Measurements from ENCODE around the gene NRK. TPM values are rescaled to one million over a fixed set of nuclear protein-coding genes. Genes with fewer than 3 reads are reported as not detected.
A peak's percentile ranks its signal among the peaks of the same experiment; 100 is the strongest.

The NRK gene
- total and polyA plus RNA-seq, 7 donors, result under 0.01 to 6.1 (median 2.3) TPM; not detected in 1

DNA sequence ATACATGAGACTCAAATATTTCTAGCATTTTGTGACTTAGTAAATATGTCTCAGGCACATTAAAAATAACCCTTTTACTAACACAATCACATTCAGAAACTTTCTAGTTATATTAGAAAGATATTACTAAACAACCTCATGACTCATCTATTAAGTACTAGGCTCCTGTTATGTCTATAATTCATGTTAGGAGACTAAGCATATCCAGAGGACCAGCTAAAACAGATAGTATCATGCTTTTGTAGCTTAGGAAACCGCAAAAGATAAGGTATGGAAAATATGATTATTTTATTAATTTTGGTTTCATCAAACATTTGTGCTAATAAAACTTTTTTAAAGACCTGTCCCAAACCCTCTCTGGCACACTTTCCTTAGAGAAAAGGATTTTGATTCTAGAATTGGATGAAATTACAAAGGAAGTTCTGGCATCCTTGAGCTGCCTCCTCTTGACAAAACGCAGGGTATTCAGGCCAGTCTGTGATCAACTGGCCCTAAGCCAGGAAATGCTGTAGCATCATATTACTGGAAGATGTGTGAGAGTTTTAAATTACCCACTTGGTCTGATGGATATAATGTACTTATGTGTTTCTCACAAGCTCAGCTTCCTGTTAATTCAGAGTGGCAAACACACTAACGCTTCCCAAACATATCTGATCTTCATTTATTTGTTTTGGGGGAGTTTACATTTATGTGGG is 60.4 kb downstream of the NRK start:
- TF ChIP-seq, protein P1, sequence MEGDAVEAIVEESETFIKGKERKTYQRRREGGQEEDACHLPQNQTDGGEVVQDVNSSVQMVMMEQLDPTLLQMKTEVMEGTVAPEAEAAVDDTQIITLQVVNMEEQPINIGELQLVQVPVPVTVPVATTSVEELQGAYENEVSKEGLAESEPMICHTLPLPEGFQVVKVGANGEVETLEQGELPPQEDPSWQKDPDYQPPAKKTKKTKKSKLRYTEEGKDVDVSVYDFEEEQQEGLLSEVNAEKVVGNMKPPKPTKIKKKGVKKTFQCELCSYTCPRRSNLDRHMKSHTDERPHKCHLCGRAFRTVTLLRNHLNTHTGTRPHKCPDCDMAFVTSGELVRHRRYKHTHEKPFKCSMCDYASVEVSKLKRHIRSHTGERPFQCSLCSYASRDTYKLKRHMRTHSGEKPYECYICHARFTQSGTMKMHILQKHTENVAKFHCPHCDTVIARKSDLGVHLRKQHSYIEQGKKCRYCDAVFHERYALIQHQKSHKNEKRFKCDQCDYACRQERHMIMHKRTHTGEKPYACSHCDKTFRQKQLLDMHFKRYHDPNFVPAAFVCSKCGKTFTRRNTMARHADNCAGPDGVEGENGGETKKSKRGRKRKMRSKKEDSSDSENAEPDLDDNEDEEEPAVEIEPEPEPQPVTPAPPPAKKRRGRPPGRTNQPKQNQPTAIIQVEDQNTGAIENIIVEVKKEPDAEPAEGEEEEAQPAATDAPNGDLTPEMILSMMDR (IDR thresholded peaks at IDR 0.05), result no peak
- peak in 1 of 4 donors; percentile 18 for TF ChIP-seq POLR2AphosphoS5 (IDR thresholded peaks at IDR 0.05)
- intact Hi-C loops (cut with DNase I), result no loop called here
- Histone ChIP-seq H3K4me1 (no peaks in the 10 kb centered on the region), H3K36me3 (no peaks in the 10 kb centered on the region), H3K4me3 (no peak overlapping the region), H3K9me3 (no peaks in the 10 kb centered on the region), H3K27ac (peak overlapping the region in 1 of 4 donors; percentile 34), H3K27me3 (no peaks in the 10 kb centered on the region)
- DNase-seq, result no peak
- WGBS, 2 donors, result 65 to 73% methylated on average over 3 of the region's 3 CpGs

DNA sequence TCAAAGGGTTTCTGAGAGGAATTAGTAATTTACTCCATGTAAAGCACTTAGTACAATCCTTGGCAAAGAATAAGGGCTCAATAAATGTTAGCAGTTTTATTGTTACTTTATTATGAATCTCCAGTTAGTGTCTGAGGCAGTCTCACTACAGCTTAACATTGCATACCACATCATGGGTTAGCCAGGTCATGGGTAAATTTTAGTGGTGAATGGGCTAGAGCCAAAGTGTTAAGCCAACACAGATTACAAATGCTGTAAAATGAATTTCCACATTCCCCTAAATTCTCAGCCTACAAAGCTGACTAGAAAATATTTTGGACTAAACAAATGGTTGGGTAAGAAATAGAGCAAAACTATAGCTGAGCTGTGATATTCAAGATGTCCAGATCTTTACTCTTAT is 72.4 kb downstream of the NRK start:
- Histone ChIP-seq H3K9me3 (no peaks in the 10 kb centered on the region), H3K27ac (no peak overlapping the region), H3K36me3 (no peaks in the 10 kb centered on the region), H3K4me3 (no peak overlapping the region), H3K4me1 (peaks cover 0 to 6% (median 0%) of the 10 kb centered on the region in 4 donors), H3K27me3 (no peaks in the 10 kb centered on the region)
- no peak for TF ChIP-seq POLR2A (IDR thresholded peaks at IDR 0.05)
- TF ChIP-seq, protein P1 (IDR thresholded peaks at IDR 0.05), result no peak
- intact Hi-C loops (cut with DNase I), result no loop called here
- DNase-seq, result no peak

DNA sequence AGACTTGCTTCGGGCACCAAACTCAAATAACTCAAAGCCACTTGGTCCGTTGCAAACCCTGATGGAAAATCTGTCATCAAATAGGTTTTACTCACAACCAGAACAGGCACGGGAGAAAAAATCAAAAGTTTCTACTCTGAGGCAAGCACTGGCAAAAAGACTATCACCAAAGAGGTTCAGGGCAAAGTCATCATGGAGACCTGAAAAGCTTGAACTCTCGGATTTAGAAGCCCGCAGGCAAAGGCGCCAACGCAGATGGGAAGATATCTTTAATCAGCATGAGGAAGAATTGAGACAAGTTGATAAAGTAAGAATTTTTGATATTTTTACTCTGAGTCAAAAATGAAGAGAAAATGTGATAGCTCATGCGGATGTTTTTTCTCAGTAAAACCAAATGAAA is 87.2 kb downstream of the NRK start:
- no peak overlapping the region for H3K27ac ChIP-seq
- TF ChIP-seq POLR2AphosphoS5 (IDR thresholded peaks at IDR 0.05), result no peak
- TF ChIP-seq, protein P1 (IDR thresholded peaks at IDR 0.05), result no peak
- TF ChIP-seq POLR2A (IDR thresholded peaks at IDR 0.05), result no peak
- no peak for TF ChIP-seq EP300 (IDR thresholded peaks at IDR 0.05)
- intact Hi-C loops (cut with DNase I), result no loop called here
- no peaks in the 10 kb centered on the region for H3K36me3 ChIP-seq
- no peak for DNase-seq
- 94 to 96% methylated on average over 8 of the region's 8 CpGs for WGBS, 2 donors
- H3K4me1 ChIP-seq, result no peaks in the 10 kb centered on the region
- no peaks in the 10 kb centered on the region for H3K27me3 ChIP-seq
- H3K4me3 ChIP-seq, result no peak overlapping the region
- no peaks in the 10 kb centered on the region for H3K9me3 ChIP-seq

- WGBS, 2 donors, result 57 to 62% methylated on average over 3 of the region's 3 CpGs
- H3K27ac ChIP-seq, result no peak overlapping the region
- no peaks in the 10 kb centered on the region for H3K9me3 ChIP-seq
- no peak for DNase-seq
- H3K27me3 ChIP-seq, result no peaks in the 10 kb centered on the region
- TF ChIP-seq POLR2A (IDR thresholded peaks at IDR 0.05), result no peak
- no peak for TF ChIP-seq POLR2AphosphoS5 (IDR thresholded peaks at IDR 0.05)
- TF ChIP-seq EP300 (IDR thresholded peaks at IDR 0.05), result no peak
- TF ChIP-seq, protein P1 (IDR thresholded peaks at IDR 0.05), result no peak
- no peaks in the 10 kb centered on the region for H3K36me3 ChIP-seq
- H3K4me3 ChIP-seq, result no peak overlapping the region
- no peaks in the 10 kb centered on the region for H3K4me1 ChIP-seq
- intact Hi-C loops (cut with DNase I), result no loop called here
Observed at GRCh38 chrX:105910563-105911105, 88.3 kb downstream of the NRK start.

- intact Hi-C loops (cut with DNase I), result no loop called here
- Histone ChIP-seq H3K4me3 (no peak overlapping the region), H3K4me1 (no peaks in the 10 kb centered on the region), H3K27me3 (no peaks in the 10 kb centered on the region), H3K27ac (no peak overlapping the region), H3K36me3 (no peaks in the 10 kb centered on the region), H3K9me3 (no peaks in the 10 kb centered on the region)
- no peak for DNase-seq
- WGBS, 2 donors, result 87 to 88% methylated on average over 3 of the region's 3 CpGs
- TF ChIP-seq POLR2A (IDR thresholded peaks at IDR 0.05), result no peak
- no peak for TF ChIP-seq POLR2AphosphoS5 (IDR thresholded peaks at IDR 0.05)
- TF ChIP-seq, protein P1 (IDR thresholded peaks at IDR 0.05), result no peak
Observed at GRCh38 chrX:105945266-105945665, 122.9 kb downstream of the NRK start.

Data from sigmoid colon (tissue), 7 donors.